Neural progenitor cell (in vitro differentiated cells): Measurements from ENCODE around the gene R3HDM4. TPM values are rescaled to one million over a fixed set of nuclear protein-coding genes. Genes with fewer than 3 reads are reported as not detected.

Experiments used
- DNase-seq: peaks from one replicate; pipeline ENCODE4 v3.0.0-alpha.2; 2016; ENCODE audit warnings: low spot score
- H2AFZ ChIP-seq: fragments of 200-600 bp; sonication (generic); replicated peaks from 2 replicates; pipeline ENCODE4 v1.6.1; 2016; ENCODE audit warnings: antibody characterized with exemption
- H3F3A ChIP-seq: fragments of 200-600 bp; sonication (generic); 2 replicates; pipeline ENCODE4 v1.6.1; 2016; ENCODE audit warnings: antibody characterized with exemption, low read depth
- H3K27ac ChIP-seq: fragments of 200-600 bp; sonication (generic); 2 replicates; pipeline ENCODE4 v1.5.1; 2016; ENCODE audit warnings: mild to moderate bottlenecking
- H3K27me3 ChIP-seq: fragments of 200-600 bp; sonication (generic); 2 replicates; pipeline ENCODE4 v1.6.1; 2016; ENCODE audit warnings: mild to moderate bottlenecking, moderate library complexity
- H3K36me3 ChIP-seq: fragments of 200-600 bp; sonication (generic); 2 replicates; pipeline ENCODE4 v1.5.1; 2016
- H3K4me1 ChIP-seq: fragments of 200-600 bp; sonication (generic); 2 replicates; pipeline ENCODE4 v1.6.1; 2016; ENCODE audit warnings: mixed run types
- H3K4me2 ChIP-seq: fragments of 200-600 bp; sonication (generic); 2 replicates; pipeline ENCODE4 v1.6.1; 2016
- H3K4me3 ChIP-seq: fragments of 200-600 bp; sonication (generic); 2 replicates; pipeline ENCODE4 v1.5.1; 2016
- H3K79me2 ChIP-seq: fragments of 200-600 bp; sonication (generic); 2 replicates; pipeline ENCODE4 v1.6.1; 2016; ENCODE audit warnings: low read depth
- H3K9ac ChIP-seq: fragments of 200-600 bp; sonication (generic); 2 replicates; pipeline ENCODE4 v1.6.1; 2016
- H3K9me3 ChIP-seq: fragments of 200-600 bp; sonication (generic); 2 replicates; pipeline ENCODE4 v1.5.1; 2016; ENCODE audit warnings: low read depth
- H4K20me1 ChIP-seq: fragments of 200-600 bp; sonication (generic); 2 replicates; pipeline ENCODE4 v1.6.1; 2016; ENCODE audit warnings: low read depth
- H3K27ac Mint-ChIP-seq: 3 replicates; pipeline ENCODE4 v1.8.0; 2021; ENCODE audit warnings: mixed read lengths
- H3K27me3 Mint-ChIP-seq: 2 replicates; pipeline ENCODE4 v1.8.0; 2022; ENCODE audit warnings: low read depth, mild to moderate bottlenecking, inconsistent platforms, moderate library complexity, mixed read lengths; ENCODE audit not compliant: insufficient read depth
- H3K36me3 Mint-ChIP-seq: 3 replicates; pipeline ENCODE4 v1.8.0; 2021; ENCODE audit warnings: mixed read lengths
- H3K4me1 Mint-ChIP-seq: 3 replicates; pipeline ENCODE4 v1.8.0; 2021; ENCODE audit warnings: mixed read lengths
- H3K4me3 Mint-ChIP-seq: 3 replicates; pipeline ENCODE4 v1.8.0; 2021; ENCODE audit warnings: mild to moderate bottlenecking, moderate library complexity, mixed read lengths
- H3K9me3 Mint-ChIP-seq: 3 replicates; pipeline ENCODE4 v1.8.0; 2020; ENCODE audit warnings: mixed read lengths
- CTCF ChIP-seq: fragments of 200-600 bp; sonication (generic); IDR thresholded peaks from 2 replicates; pipeline ENCODE4 v1.5.1; 2017; ENCODE audit warnings: antibody characterized with exemption, mild to moderate bottlenecking
- EZH2 ChIP-seq: fragments of 200-600 bp; sonication (generic); IDR thresholded peaks from 2 replicates; pipeline ENCODE4 v1.6.1; 2017; ENCODE audit warnings: antibody characterized with exemption, mild to moderate bottlenecking, moderate library complexity
- EZH2phosphoT487 ChIP-seq: fragments of 200-600 bp; sonication (generic); IDR thresholded peaks from 2 replicates; pipeline ENCODE4 v1.6.1; 2017; ENCODE audit warnings: antibody characterized with exemption
- total RNA-seq: library from RNA; depleted of rRNA; stranded (reverse); fragments of >200 nt; gene quantifications from 2 replicates; pipeline ENCODE4 v1.2.3, GENCODE V29; 2015; ENCODE audit warnings: low replicate concordance

R3HDM4 gene
- total RNA-seq, 1 donor from 2014 or later, result 22.7 TPM

DNA sequence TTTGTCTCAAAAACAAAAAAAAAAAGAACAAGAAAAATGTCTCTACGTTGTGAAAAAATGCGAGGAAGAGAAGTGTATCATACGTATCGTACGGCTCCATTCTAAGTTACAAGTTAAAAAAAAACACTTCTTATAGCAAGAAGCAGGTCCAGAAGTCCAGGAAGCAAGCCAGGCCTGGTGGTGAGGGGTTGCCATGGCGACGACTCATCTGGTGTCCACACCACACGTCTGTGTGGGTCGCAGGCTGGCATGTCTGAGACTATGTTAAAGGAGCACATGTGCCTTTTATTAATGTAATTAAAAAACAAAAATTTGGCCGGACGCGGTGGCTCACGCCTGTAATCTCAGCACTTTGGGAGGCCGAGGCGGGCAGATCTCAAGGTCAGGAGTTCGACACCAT, 25.9 kb downstream of the R3HDM4 start:
- H3K4me1 ChIP-seq, result no peaks in the 10 kb centered on the region
- H3K4me2 ChIP-seq, result no peak overlapping the region
- no peak overlapping the region for H3K27ac ChIP-seq
- no peak overlapping the region for H3K9ac ChIP-seq
- Mint-ChIP-seq H3K4me3 (peak overlapping the region; percentile 46), H3K27me3 (peaks cover 5% of the 10 kb centered on the region), H3K27ac (peak overlapping the region; percentile 37), H3K4me1 (peaks cover 3% of the 10 kb centered on the region), H3K36me3 (peaks cover 7% of the 10 kb centered on the region), H3K9me3 (no peaks in the 10 kb centered on the region)
- H3K9me3 ChIP-seq, result no peaks in the 10 kb centered on the region
- no peaks in the 10 kb centered on the region for H3K36me3 ChIP-seq
- peaks cover 10% of the 10 kb centered on the region for H3K79me2 ChIP-seq
- no peak overlapping the region for H2AFZ ChIP-seq
- no peaks in the 10 kb centered on the region for H3K27me3 ChIP-seq
- no peak for DNase-seq
- no peak overlapping the region for H3K4me3 ChIP-seq
- H3F3A ChIP-seq, result no peaks in the 10 kb centered on the region
- TF ChIP-seq EZH2 (no peak), EZH2phosphoT487 (no peak), CTCF (no peak)
- peaks cover 6% of the 10 kb centered on the region for H4K20me1 ChIP-seq

DNA sequence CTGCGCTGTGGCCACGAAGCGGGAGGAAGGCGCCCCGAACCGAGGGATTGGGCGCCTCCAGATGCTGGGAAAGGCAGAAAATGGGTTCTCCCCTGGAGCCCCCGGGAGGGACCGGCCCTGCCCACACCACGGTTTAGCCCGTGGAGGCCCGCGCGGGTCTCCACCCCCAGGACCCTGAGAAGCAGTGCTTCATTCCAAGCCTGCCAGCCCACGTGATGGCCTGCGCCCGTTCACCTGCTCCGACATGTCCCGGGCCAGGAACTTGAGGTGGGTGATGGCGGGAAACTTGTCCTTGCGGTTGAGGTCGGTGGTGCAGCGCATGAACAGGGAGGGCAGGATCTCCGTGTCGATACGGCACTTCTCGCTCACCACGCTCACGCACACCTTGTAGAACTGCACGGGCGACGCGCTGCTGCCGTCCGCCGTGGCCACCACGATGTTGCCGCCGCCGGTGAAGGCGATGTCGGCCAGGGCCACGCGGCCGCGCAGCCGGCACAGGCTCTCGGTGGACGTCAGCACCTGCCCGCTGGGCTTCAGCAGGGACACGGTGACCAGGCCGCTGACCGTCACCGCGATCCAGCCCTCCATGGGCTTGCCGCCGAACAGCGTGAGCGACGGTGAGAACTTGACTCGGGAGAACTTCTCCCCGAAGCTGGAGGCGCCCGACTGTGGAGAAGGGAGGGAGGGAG, 27.3 kb downstream of the R3HDM4 start:
- H3K27ac ChIP-seq, result no peak overlapping the region
- H3K9me3 Mint-ChIP-seq, result no peaks in the 10 kb centered on the region
- no peak overlapping the region for H2AFZ ChIP-seq
- H3K4me1 Mint-ChIP-seq, result peaks cover 3% of the 10 kb centered on the region
- H3K36me3 ChIP-seq, result no peaks in the 10 kb centered on the region
- H3F3A ChIP-seq, result no peaks in the 10 kb centered on the region
- no peak overlapping the region for H3K9ac ChIP-seq
- H3K4me2 ChIP-seq, result no peak overlapping the region
- peaks cover 2% of the 10 kb centered on the region for H3K79me2 ChIP-seq
- no peak overlapping the region for H3K4me3 ChIP-seq
- H3K9me3 ChIP-seq, result no peaks in the 10 kb centered on the region
- TF ChIP-seq EZH2, result no peak
- TF ChIP-seq CTCF, result no peak
- TF ChIP-seq EZH2phosphoT487, result no peak
- H3K27ac Mint-ChIP-seq, result no peak overlapping the region
- peaks cover 20% of the 10 kb centered on the region for H3K36me3 Mint-ChIP-seq
- peaks cover 4% of the 10 kb centered on the region for H3K27me3 Mint-ChIP-seq
- no peak for DNase-seq
- peaks cover 11% of the 10 kb centered on the region for H4K20me1 ChIP-seq
- H3K4me1 ChIP-seq, result no peaks in the 10 kb centered on the region
- H3K4me3 Mint-ChIP-seq, result no peak overlapping the region
- no peaks in the 10 kb centered on the region for H3K27me3 ChIP-seq

- H3K27me3 ChIP-seq, result no peaks in the 10 kb centered on the region
- TF ChIP-seq CTCF, result no peak
- no peak for TF ChIP-seq EZH2
- no peak for TF ChIP-seq EZH2phosphoT487
- H3K4me3 Mint-ChIP-seq, result no peak overlapping the region
- no peak overlapping the region for H3K9ac ChIP-seq
- H3K36me3 Mint-ChIP-seq, result peaks cover 20% of the 10 kb centered on the region
- no peaks in the 10 kb centered on the region for H3F3A ChIP-seq
- no peak overlapping the region for H3K27ac ChIP-seq
- H3K9me3 Mint-ChIP-seq, result no peaks in the 10 kb centered on the region
- peaks cover 10% of the 10 kb centered on the region for H4K20me1 ChIP-seq
- H3K36me3 ChIP-seq, result no peaks in the 10 kb centered on the region
- H3K4me3 ChIP-seq, result no peak overlapping the region
- no peaks in the 10 kb centered on the region for H3K79me2 ChIP-seq
- H2AFZ ChIP-seq, result no peak overlapping the region
- H3K4me2 ChIP-seq, result no peak overlapping the region
- no peaks in the 10 kb centered on the region for H3K4me1 ChIP-seq
- DNase-seq, result no peak
- H3K9me3 ChIP-seq, result no peaks in the 10 kb centered on the region
- H3K27me3 Mint-ChIP-seq, result peaks cover 4% of the 10 kb centered on the region
- peaks cover 3% of the 10 kb centered on the region for H3K4me1 Mint-ChIP-seq
- H3K27ac Mint-ChIP-seq, result no peak overlapping the region
Measured at GRCh38 chr19:884420-885211, 28.4 kb downstream of the R3HDM4 start.
